ENCODE data around the gene TTC3.
"Not testable (repeated sequence)": the region's sequence is repeated elsewhere in the genome, so short reads cannot be mapped to it uniquely, and the experiment has no call there.

Gene TTC3

GRCh38 chr21:37093977-37094376 lies 20.9 kb downstream of the TTC3 start:
- DNase-seq (ENCODE audit: low read depth): no peak

GRCh38 chr21:37095821-37096220 lies 22.8 kb downstream of the TTC3 start:
- DNase-seq (ENCODE audit: low read depth): no peak

GRCh38 chr21:37098751-37099150 lies 25.7 kb downstream of the TTC3 start:
- no peak for DNase-seq (ENCODE audit: low read depth)

- DNase-seq (ENCODE audit: low read depth): no peak
These were observed 27.3 kb downstream of the TTC3 start for GRCh38 chr21:37100316-37100715.

- no peak for DNase-seq (ENCODE audit: low read depth)
These were observed 28.3 kb downstream of the TTC3 start for GRCh38 chr21:37101384-37101783.

- DNase-seq (ENCODE audit: low read depth): not testable (repeated sequence)
These were observed 29.7 kb downstream of the TTC3 start for GRCh38 chr21:37102746-37103145.

- no peak for DNase-seq (ENCODE audit: low read depth)
These were observed 33.9 kb downstream of the TTC3 start for GRCh38 chr21:37106998-37107397.

- DNase-seq (ENCODE audit: low read depth): not testable (repeated sequence)
These were observed 38.0 kb downstream of the TTC3 start for GRCh38 chr21:37111029-37111428.

GRCh38 chr21:37114301-37114700 lies 41.2 kb downstream of the TTC3 start:
- not testable (repeated sequence) for DNase-seq (ENCODE audit: low read depth)

- not testable (repeated sequence) for DNase-seq (ENCODE audit: low read depth)
These were observed 43.4 kb downstream of the TTC3 start for GRCh38 chr21:37116459-37116858.

- no peak for DNase-seq (ENCODE audit: low read depth)
These were observed 44.1 kb downstream of the TTC3 start for GRCh38 chr21:37117204-37117603.

GRCh38 chr21:37118187-37118826 lies 45.3 kb downstream of the TTC3 start:
- no peak for DNase-seq (ENCODE audit: low read depth)

GRCh38 chr21:37119421-37120218 lies 46.6 kb downstream of the TTC3 start:
- DNase-seq (ENCODE audit: low read depth): no peak

- DNase-seq (ENCODE audit: low read depth): no peak
These were observed 55.0 kb downstream of the TTC3 start for GRCh38 chr21:37128076-37128475.

GRCh38 chr21:37130971-37131370 lies 57.9 kb downstream of the TTC3 start:
- no peak for DNase-seq (ENCODE audit: low read depth)

GRCh38 chr21:37136261-37136660 lies 63.2 kb downstream of the TTC3 start:
- no peak for DNase-seq (ENCODE audit: low read depth)

- no peak for DNase-seq (ENCODE audit: low read depth)
These were observed 63.7 kb downstream of the TTC3 start for GRCh38 chr21:37136744-37137143.

- DNase-seq (ENCODE audit: low read depth): no peak
These were observed 66.1 kb downstream of the TTC3 start for GRCh38 chr21:37139154-37139553.

GRCh38 chr21:37139902-37140301 lies 66.8 kb downstream of the TTC3 start:
- DNase-seq (ENCODE audit: low read depth): no peak

GRCh38 chr21:37143392-37143791 lies 70.3 kb downstream of the TTC3 start:
- DNase-seq (ENCODE audit: low read depth): not testable (repeated sequence)

GRCh38 chr21:37145635-37146111 lies 72.6 kb downstream of the TTC3 start:
- no peak for DNase-seq (ENCODE audit: low read depth)

GRCh38 chr21:37146320-37147235 lies 73.5 kb downstream of the TTC3 start:
- no peak for DNase-seq (ENCODE audit: low read depth)

All from CMK (cell line).